Upper lobe of left lung (tissue), 4 donors: ENCODE measurements around the gene PRKAR1B.

Source experiments
- EP300 ChIP-seq, 4 donors: sonication (generic); formaldehyde crosslinking; IDR thresholded peaks; one replicate each; pipeline ENCODE4 v1.5.1; 2017; ENCODE audit warnings: antibody characterized with exemption in 4 of 4, control low read depth in 2 of 4
- POLR2A ChIP-seq, 4 donors: fragments of 450-650 bp; IDR thresholded peaks; one replicate each; pipeline ENCODE4 v1.5.1; 2016 to 2017; ENCODE audit warnings: antibody characterized with exemption in 4 of 4, mild to moderate bottlenecking in 2 of 4
- TF ChIP-seq, protein P1 (sequence below), 6 experiments: fragments of 450-650 bp in 4 of 6; fragments of 200-600 bp in 2 of 6; sonication (generic) in 2 of 6; IDR thresholded peaks; one replicate each; pipeline ENCODE4 v1.5.1; 2016 to 2019; ENCODE audit warnings: antibody characterized with exemption in 6 of 6

DNA sequence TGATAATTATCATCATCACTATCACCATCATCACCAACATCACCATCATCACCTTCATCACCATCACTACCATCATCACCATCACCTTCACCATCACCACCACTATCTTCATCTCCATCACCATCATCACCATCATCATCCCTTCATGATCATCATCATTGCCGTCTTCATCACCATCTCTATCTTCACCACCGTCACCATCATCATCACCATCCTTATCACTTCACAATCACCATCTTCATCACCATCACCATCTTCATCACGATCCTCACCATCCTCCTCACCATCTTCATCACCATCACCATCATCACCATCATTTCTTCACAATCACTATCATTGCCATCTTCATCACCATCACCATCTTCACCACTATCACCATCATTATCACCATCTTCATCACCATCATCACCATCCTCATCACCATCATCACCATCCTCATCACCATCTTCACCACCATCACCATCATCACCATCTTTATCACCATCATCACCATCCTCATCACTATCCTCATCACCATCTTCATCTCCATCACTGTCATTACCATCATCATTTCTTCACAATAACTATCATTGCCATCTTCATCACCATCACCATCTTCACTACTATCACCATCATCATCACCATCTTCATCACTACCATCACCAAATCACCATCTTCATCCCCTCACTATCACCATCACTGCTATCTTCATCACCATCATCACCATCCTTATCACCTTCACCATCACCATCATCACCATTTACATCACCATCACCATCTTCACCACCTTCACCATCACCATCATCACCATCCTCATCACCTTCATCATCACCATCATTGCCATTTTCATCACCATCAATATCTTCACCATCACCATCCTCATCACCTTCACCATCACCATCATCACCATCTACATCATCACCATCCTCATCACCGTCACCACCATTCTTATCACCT, 73.0 kb downstream of the PRKAR1B start:
- TF ChIP-seq, protein P1, sequence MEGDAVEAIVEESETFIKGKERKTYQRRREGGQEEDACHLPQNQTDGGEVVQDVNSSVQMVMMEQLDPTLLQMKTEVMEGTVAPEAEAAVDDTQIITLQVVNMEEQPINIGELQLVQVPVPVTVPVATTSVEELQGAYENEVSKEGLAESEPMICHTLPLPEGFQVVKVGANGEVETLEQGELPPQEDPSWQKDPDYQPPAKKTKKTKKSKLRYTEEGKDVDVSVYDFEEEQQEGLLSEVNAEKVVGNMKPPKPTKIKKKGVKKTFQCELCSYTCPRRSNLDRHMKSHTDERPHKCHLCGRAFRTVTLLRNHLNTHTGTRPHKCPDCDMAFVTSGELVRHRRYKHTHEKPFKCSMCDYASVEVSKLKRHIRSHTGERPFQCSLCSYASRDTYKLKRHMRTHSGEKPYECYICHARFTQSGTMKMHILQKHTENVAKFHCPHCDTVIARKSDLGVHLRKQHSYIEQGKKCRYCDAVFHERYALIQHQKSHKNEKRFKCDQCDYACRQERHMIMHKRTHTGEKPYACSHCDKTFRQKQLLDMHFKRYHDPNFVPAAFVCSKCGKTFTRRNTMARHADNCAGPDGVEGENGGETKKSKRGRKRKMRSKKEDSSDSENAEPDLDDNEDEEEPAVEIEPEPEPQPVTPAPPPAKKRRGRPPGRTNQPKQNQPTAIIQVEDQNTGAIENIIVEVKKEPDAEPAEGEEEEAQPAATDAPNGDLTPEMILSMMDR (IDR thresholded peaks at IDR 0.05), result no peak
- no peak for TF ChIP-seq EP300 (IDR thresholded peaks at IDR 0.05)
- no peak for TF ChIP-seq POLR2A (IDR thresholded peaks at IDR 0.05)
